HG02759 (cell line): Measurements from ENCODE around the gene TMEM63A.
"Not testable (repeated sequence)": the region's sequence is repeated elsewhere in the genome, so short reads cannot be mapped to it uniquely, and the experiment has no call there.

Experiments used
- ATAC-seq: cut with Tn5 transposase; IDR thresholded peaks from one replicate; pipeline ENCODE4 v1.9.1; 2021; ENCODE audit warnings: mild to moderate bottlenecking, moderate library complexity; ENCODE audit not compliant: unreplicated experiment

The TMEM63A gene

GRCh38 chr1:225909477-225909876 lies 27.3 kb upstream of the TMEM63A start:
- no peak for ATAC-seq

- ATAC-seq, result no peak
Measured at GRCh38 chr1:225908773-225909172, 26.6 kb upstream of the TMEM63A start.

GRCh38 chr1:225908013-225908640 lies 25.9 kb upstream of the TMEM63A start:
- no peak for ATAC-seq

GRCh38 chr1:225907341-225907740 lies 25.2 kb upstream of the TMEM63A start:
- no peak for ATAC-seq

- ATAC-seq, result no peak
Measured at GRCh38 chr1:225906467-225906866, 24.3 kb upstream of the TMEM63A start.

- no peak for ATAC-seq
Measured at GRCh38 chr1:225903623-225904022, 21.4 kb upstream of the TMEM63A start.

GRCh38 chr1:225899044-225899925 lies 17.1 kb upstream of the TMEM63A start:
- no peak for ATAC-seq

GRCh38 chr1:225897595-225898514 lies 15.7 kb upstream of the TMEM63A start:
- no peak for ATAC-seq

GRCh38 chr1:225896937-225897549 lies 14.9 kb upstream of the TMEM63A start:
- peak; percentile 100 for ATAC-seq

- no peak for ATAC-seq
Measured at GRCh38 chr1:225896494-225896893, 14.3 kb upstream of the TMEM63A start.

GRCh38 chr1:225892307-225892706 lies 10.1 kb upstream of the TMEM63A start:
- ATAC-seq, result no peak

GRCh38 chr1:225891229-225891972 lies 9.2 kb upstream of the TMEM63A start:
- ATAC-seq, result no peak

GRCh38 chr1:225890346-225891228 lies 8.4 kb upstream of the TMEM63A start:
- ATAC-seq, result no peak

- no peak for ATAC-seq
Measured at GRCh38 chr1:225889743-225890142, 7.6 kb upstream of the TMEM63A start.

GRCh38 chr1:225888898-225889601 lies 6.9 kb upstream of the TMEM63A start, which contains the start of gene LEFTY1:
TSS of gene LEFTY1 (minus strand) at chr1:225889146. CDS start at chr1:225889066, 80 bp downstream.
- ATAC-seq, result no peak

- ATAC-seq, result no peak
Measured at GRCh38 chr1:225888289-225888897, 6.2 kb upstream of the TMEM63A start.

- ATAC-seq, result not testable (repeated sequence)
Measured at GRCh38 chr1:225887554-225888288, 5.5 kb upstream of the TMEM63A start.
